ENCODE measurements around the gene ZBTB40. TPM values are rescaled to one million over a fixed set of nuclear protein-coding genes. Genes with fewer than 3 reads are reported as not detected.

ZBTB40 gene
- total RNA-seq, 4 donors from 2014 or later, result 5.9 to 14.3 (median 8.8) TPM

- TF ChIP-seq POLR2A (IDR thresholded peaks at IDR 0.05) (no peak), CTCF (IDR thresholded peaks at IDR 0.05) (no peak)
- Histone ChIP-seq H3K27ac (no peak overlapping the region), H3K27me3 (no peaks in the 10 kb centered on the region), H3K4me3 (no peak overlapping the region), H3K4me1 (peaks cover 0 to 1% (median under 1%) of the 10 kb centered on the region in 3 donors), H3K9me3 (peaks cover 0 to 16% (median 13%) of the 10 kb centered on the region in 3 donors), H3K36me3 (no peaks in the 10 kb centered on the region)
- no peak for DNase-seq
- 31 to 54% methylated on average over 4 to 5 of the region's 5 CpGs for WGBS, 2 donors
- intact Hi-C loops (cut with DNase I), result no loop called here
These were observed 9.3 kb upstream of the ZBTB40 start for GRCh38 chr1:22442212-22442894.

DNA sequence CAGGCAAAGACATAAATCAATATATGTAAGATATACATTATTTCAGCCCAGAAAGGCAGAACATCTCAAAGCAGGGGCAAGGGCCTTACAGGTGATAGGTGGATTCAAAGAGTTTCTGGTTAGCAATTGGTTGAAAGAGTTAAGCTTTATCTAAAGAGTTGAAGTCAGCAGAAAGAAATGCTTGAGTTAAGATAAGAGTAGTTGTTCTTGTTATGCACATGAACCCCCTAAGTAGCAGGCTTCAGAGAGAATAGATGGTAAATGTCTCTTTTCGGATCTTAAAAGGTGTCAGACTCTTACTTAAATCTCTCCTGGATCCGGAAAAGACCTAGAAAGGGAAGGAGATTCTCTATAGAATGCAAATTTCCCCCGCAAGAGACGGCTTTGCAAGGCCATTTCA, 8.3 kb upstream of the ZBTB40 start:
- TF ChIP-seq CTCF (IDR thresholded peaks at IDR 0.05), result no peak
- no peak for TF ChIP-seq POLR2A (IDR thresholded peaks at IDR 0.05)

GRCh38 chr1:22444856-22445255, 6.8 kb upstream of the ZBTB40 start:
- intact Hi-C loops (cut with DNase I), result no loop called here
- 81 to 96% methylated on average over 2 of the region's 2 CpGs for WGBS, 2 donors
- Histone ChIP-seq H3K27me3 (no peaks in the 10 kb centered on the region), H3K4me1 (peaks cover 0 to 7% (median 3%) of the 10 kb centered on the region in 3 donors), H3K27ac (no peak overlapping the region), H3K4me3 (no peak overlapping the region), H3K9me3 (peaks cover 0 to 13% (median 12%) of the 10 kb centered on the region in 3 donors), H3K36me3 (no peaks in the 10 kb centered on the region)
- DNase-seq, result no peak
- no peak for TF ChIP-seq CTCF (IDR thresholded peaks at IDR 0.05)
- TF ChIP-seq POLR2A (IDR thresholded peaks at IDR 0.05), result no peak

More for the DNA sequence above, 8.3 kb upstream of the ZBTB40 start:
- Histone ChIP-seq H3K27me3 (no peaks in the 10 kb centered on the region), H3K27ac (no peak overlapping the region), H3K4me1 (peaks cover 0 to 7% (median 3%) of the 10 kb centered on the region in 3 donors), H3K4me3 (no peak overlapping the region), H3K9me3 (peaks cover 0 to 16% (median 13%) of the 10 kb centered on the region in 3 donors), H3K36me3 (no peaks in the 10 kb centered on the region)
- intact Hi-C loops (cut with DNase I), result no loop called here
- WGBS, 2 donors, result 66 to 69% methylated on average over 4 of the region's 4 CpGs
- no peak for DNase-seq

DNA sequence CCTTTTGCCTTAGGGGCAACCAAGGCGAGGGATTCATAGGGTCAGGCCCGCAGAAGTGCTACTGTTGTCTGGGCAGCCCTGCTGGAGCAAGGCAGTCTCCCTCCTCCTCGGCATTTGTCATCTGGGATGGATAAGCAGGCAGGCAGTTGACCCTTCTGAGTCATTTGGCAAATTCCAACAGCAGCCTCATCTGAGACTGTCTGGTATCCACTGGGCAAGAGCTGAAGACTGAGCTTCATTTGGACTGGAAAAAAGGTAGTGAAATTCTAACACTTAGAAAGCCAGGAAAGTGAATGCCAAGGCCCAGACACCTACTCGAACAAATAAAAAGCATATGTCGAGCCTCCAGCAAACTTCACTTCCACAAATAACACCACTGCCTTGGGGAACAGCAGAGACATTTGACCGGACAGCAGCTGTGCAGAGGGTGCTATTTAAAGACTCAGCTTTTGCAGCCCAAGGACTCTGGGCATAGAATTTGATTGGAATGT, 4.0 kb upstream of the ZBTB40 start:
- no peaks in the 10 kb centered on the region for H3K36me3 ChIP-seq
- DNase-seq, result no peak
- no peak overlapping the region for H3K4me3 ChIP-seq
- 40 to 44% methylated on average over 3 to 6 of the region's 6 CpGs for WGBS, 2 donors
- no peaks in the 10 kb centered on the region for H3K9me3 ChIP-seq
- H3K27me3 ChIP-seq, result no peaks in the 10 kb centered on the region
- peak overlapping the region in 2 of 4 donors; percentile 26 to 31 for H3K27ac ChIP-seq
- intact Hi-C loops (cut with DNase I), result no loop called here
- peaks cover 0 to 19% (median 3%) of the 10 kb centered on the region in 3 donors for H3K4me1 ChIP-seq
- TF ChIP-seq CTCF (IDR thresholded peaks at IDR 0.05), result no peak
- no peak for TF ChIP-seq POLR2A (IDR thresholded peaks at IDR 0.05)

- H3K4me3 ChIP-seq, result no peak overlapping the region
- H3K4me1 ChIP-seq, result peaks cover 0 to 39% (median 10%) of the 10 kb centered on the region in 3 donors
- no peaks in the 10 kb centered on the region for H3K9me3 ChIP-seq
- no peak for TF ChIP-seq CTCF (IDR thresholded peaks at IDR 0.05)
- TF ChIP-seq POLR2A (IDR thresholded peaks at IDR 0.05), result no peak
- intact Hi-C loops (cut with DNase I), result no loop called here
- H3K36me3 ChIP-seq, result no peaks in the 10 kb centered on the region
- no peak for DNase-seq
- H3K27ac ChIP-seq, result no peak overlapping the region
- WGBS, 2 donors, result 92 to 98% methylated on average over 7 of the region's 7 CpGs
- H3K27me3 ChIP-seq, result no peaks in the 10 kb centered on the region
These were observed 2.0 kb upstream of the ZBTB40 start for GRCh38 chr1:22449636-22450035.

Measured in esophagus squamous epithelium (tissue), 5 donors.